ENCODE results near the gene MUC20.
"Not testable (repeated sequence)": the region's sequence is repeated elsewhere in the genome, so short reads cannot be mapped to it uniquely, and the experiment has no call there.

MUC20 gene, protein sequence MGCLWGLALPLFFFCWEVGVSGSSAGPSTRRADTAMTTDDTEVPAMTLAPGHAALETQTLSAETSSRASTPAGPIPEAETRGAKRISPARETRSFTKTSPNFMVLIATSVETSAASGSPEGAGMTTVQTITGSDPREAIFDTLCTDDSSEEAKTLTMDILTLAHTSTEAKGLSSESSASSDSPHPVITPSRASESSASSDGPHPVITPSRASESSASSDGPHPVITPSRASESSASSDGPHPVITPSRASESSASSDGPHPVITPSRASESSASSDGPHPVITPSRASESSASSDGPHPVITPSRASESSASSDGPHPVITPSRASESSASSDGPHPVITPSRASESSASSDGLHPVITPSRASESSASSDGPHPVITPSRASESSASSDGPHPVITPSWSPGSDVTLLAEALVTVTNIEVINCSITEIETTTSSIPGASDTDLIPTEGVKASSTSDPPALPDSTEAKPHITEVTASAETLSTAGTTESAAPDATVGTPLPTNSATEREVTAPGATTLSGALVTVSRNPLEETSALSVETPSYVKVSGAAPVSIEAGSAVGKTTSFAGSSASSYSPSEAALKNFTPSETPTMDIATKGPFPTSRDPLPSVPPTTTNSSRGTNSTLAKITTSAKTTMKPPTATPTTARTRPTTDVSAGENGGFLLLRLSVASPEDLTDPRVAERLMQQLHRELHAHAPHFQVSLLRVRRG

DNA sequence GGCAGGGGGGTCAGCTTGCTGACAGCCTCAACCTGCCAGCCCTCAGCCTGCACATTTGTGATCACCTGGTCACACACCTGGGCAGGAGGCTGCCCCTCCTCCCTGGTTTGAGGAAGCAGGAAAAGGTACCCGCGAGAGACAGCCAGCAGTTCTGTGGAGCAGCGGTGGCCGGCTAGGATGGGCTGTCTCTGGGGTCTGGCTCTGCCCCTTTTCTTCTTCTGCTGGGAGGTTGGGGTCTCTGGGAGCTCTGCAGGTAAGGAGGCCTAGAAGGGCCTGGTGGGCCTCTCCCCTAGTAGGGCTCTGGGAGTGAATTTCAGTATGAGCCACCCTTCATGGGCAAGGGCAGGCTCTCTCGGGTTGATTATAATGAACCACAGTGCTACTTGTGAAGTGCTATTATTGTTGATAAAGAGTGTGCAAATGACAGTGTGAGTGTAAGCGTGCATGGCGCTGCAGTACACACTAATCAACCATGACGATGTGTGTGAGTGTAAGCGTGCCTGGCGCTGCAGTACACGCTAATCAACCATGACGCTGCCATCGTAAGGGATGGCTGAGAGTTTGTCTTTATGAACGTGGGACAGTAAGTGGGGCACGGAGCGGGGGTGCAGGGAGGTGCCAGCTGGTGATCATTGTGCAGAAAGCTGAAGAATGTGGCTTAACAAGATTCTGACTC lies at the start of gene MUC20:
Gene MUC20, plus strand, starts transcription at position 148 of the 676 bp plus-strand sequence. Its CDS starts 30 bp downstream, at position 178.
- not testable (repeated sequence) for DNase-seq

DNA sequence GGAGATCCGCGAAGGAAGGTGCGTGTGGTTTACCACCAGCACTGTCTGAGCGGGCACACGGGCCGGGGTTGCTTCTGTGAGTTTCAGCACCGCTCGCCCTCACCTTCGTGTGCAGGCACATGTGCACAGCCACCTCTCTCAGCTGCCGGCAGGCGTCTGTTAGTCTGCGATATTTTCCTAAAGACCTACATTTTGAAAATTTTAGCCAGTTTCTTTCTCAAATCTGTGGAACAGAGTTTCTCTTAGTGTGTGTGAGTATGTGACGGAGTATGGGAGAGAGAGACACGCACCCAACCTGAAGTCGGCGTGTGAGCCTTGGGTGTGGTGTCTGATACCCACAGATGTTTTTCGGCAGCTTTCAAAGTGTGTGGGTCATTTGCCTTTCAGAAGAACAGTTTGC lies 49.5 kb upstream of the MUC20 start:
- not testable (repeated sequence) for DNase-seq

DNA sequence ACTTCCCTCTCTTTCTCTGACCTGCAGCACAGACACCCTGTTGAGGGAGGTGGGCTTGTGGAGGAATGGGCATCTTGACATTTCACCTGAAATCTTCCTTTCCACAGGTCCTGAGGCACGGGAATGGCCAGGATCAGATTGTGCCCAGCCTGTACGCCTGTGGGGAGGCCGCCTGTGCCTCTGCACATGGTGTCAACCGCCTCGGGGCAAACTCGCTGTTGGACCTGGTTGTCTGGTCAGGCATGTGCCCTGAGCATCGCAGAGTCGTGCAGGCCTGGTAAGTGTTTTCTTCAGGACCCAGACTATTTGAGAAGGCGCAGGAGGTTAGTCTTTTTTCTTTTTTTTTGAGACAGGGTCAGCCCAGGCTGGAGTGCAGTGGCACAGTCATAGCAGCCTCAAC lies 47.1 kb upstream of the MUC20 start:
- not testable (repeated sequence) for DNase-seq

DNA sequence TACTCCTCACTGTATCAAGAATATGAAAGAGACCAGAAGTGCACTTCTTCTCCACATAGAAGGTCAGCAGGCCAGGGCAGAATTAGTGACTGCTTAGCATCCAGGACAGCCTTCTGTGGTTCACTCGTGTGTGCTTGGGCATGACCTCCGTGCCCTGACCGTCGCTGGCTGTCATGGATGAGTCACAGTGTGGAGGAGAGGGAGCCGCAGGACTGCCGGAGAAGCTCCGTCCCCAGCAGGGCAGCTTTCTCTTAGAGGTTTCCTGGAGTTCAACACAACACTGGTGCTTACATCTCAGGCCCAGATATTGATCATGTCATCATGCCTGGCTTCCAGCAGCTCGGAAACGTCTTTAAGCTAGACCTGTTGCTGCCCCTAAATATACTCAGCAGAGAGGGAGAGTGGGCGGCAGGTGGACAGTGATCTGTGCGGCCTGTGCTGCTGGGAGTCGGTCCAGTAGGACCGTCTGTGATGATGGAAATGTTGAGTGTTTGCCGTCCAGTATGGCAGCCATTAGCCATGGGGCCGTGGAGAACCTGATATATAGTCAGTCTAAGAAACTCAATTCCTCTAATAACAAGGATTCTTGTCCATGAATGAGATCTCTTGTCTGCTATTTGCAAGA lies 42.3 kb upstream of the MUC20 start:
- DNase-seq: not testable (repeated sequence)

DNA sequence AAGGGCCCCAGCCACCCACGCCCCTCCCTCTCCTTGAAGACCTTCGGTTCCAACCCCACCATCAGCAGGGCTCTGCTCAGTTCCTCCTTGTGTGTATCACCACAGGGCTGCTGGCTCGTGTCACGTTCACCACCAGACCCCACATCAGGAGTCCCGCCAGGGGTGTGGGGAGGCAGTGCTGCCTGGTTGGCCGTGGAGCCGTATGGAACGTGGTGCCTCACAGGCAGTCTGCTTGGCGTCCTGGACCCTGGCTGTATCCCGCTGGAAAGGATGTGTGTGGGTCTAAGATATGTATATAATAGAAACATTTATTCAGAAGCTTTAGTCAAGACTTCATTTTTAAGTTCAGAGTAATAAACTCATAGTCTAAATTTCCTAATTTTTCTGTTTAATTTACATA lies 40.1 kb upstream of the MUC20 start:
- not testable (repeated sequence) for DNase-seq

DNA sequence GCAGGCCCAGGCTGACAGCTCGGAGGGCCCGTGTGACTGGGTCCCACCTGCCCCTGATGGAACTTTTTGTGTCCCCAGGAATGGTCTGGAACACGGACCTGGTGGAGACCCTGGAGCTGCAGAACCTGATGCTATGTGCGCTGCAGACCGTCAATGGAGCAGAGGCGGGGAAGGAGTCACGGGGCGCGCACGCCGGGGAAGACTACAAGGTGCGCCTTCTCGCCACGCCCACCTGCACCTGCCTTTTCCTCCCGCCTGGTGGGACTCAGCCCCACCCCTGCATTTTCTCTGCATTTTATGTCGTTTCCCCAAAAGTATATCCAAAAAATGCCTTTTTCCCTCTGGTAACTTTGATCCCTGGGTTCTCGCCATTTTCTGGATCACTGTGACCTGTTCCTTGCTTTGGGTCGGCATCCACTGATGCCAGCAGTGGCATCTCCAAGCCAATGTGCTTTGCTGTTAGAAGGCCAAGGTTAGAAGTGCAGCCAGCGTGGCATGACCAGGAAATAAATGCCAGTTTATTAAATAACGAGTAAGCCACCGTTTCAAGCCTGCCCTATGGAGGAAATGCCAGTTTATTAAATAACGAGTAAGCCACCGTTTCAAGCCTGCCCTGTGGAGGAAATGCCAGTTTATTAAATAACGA lies 39.2 kb upstream of the MUC20 start:
- not testable (repeated sequence) for DNase-seq

DNA sequence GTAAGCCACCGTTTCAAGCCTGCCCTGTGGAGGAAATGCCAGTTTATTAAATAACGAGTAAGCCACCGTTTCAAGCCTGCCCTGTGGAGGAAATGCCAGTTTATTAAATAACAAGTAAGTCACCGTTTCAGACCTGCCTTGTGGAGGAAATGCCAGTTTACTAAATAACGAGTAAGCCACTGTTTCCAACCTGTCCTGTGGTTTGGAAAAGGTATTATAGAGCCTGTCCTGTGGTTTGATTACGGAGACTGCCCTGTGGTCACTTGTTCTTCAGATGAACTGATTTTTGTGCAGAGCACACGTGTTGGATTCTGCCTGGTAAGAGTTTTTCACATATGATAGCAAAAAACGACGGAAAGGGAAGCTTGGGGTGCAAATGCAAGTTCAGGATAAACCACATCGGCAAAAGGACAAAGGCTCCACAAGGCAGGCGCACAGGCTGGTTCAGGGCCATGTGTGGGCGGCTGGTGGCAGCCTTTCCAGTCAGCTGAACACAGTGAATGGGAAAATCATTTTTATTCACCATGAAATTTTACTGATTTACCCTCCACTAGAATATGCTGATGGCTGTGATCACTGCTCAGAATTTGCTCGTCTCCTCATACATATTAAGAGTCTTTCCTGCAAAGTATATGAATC lies 38.6 kb upstream of the MUC20 start:
- DNase-seq: not testable (repeated sequence)

DNA sequence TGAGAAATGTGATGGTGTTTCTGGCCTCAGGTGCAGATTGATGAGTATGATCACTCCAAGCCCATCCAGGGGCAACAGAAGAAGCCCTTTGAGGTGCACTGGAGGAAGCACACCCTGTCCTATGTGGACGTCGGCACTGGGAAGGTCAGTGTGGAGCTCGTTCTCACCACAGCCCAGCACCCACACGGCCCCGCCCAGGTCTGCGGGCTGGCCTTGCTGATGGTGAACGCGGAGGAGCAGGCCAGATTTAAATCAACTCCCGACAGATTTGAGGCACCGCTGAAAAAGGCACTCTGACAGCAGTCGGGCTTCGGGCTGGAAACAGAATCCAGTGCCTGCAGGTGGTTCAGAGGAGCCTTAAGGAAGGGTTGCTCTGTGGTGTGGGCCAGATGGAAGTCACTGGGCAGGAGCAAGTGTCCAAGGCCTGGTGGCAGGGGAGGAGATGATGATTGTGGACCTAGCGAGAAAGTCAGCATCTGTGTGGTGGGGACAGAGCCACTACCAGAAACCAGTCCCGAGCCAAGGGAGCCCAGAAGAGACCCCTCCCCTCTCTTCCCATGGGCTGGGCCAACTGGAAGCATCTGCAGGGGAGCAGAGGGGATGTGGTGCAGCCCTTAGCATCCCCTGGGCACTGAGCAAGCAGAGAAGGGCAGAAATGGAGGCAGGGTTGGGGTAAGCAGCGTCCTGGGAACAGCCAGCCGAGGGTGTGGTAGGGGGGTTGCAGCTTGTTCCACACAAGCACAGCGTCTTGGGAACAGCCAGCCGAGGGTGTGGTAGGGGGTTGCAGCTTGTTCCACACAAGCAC lies 36.9 kb upstream of the MUC20 start:
- DNase-seq: not testable (repeated sequence)

DNA sequence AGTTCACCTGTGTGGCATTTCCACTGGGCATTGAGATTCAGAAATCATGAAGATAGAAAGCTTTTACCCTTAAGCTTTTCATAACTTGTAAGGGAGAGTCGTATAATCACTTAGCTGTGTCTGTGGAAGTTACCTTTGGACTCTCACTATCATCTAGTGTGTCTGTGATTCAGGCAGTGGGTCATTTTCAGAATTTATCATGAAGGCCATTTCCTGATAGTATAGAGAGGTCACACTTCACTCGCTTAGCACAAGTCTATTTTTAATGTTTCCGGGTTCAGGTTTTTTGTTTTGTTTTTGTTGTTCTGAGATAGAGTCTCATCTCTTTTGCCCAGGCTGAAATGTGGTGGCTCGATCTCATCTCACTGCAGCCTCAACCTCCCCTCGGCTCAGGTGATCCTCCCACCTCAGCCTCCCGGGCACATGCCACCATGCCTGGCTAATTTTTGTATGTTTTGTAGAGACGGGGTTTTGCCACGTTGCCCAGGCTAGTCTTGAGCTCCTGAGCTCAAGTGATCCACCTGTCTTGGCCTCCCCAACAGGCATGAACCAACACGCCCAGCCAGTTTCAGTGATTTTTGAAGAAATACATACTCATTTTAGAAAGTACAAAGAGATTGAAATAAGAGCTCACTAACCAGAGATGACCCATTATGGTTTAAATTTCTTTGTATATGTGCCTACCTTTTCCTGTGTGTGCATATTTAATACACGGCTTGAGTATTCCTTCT lies 36.1 kb upstream of the MUC20 start:
- DNase-seq: not testable (repeated sequence)

DNA sequence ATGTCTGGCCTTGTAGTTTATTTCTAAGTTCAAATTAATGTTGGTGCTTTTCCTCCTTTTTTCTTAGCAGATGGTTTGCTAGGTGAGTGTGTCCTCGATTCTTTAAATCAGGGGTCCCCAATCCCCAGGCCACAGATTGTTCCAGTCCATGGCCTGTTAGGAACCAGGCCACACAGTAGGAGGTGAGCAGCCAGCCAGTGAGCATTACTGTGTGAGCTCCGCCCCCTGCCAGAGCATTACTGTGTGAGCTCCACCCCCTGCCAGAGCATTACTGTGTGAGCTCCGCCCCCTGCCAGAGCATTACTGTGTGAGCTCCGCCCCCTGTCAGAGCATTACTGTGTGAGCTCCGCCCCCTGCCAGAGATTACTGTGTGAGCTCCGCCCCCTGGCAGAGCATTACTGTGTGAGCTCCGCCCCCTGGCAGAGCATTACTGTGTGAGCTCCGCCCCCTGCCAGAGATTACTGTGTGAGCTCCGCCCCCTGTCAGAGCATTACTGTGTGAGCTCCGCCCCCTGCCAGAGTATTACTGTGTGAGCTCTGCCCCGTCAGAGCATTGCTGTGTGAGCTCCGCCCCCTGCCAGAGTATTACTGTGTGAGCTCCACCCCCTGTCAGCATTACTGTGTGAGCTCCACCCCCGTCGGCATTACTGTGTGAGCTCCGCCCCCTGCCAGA lies 34.1 kb upstream of the MUC20 start:
- DNase-seq: not testable (repeated sequence)

DNA sequence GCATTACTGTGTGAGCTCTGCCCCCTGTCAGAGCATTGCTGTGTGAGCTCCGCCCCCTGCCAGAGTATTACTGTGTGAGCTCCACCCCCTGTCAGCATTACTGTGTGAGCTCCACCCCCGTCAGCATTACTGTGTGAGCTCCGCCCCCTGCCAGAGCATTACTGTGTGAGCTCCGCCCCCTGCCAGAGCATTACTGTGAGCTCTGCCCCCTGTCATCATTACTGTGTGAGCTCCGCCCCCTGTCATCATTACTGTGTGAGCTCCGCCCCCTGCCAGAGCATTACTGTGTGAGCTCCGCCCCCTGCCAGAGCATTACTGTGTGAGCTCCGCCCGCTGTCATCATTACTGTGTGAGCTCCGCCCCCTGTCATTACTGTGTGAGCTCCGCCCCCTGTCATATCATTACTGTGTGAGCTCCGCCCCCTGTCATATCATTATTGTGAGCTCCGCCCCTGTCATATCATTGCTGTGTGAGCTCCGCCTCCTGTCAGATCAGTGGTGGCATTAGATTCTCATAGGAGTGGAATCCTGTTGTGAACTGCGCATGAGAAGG lies 33.5 kb upstream of the MUC20 start:
- not testable (repeated sequence) for DNase-seq

DNA sequence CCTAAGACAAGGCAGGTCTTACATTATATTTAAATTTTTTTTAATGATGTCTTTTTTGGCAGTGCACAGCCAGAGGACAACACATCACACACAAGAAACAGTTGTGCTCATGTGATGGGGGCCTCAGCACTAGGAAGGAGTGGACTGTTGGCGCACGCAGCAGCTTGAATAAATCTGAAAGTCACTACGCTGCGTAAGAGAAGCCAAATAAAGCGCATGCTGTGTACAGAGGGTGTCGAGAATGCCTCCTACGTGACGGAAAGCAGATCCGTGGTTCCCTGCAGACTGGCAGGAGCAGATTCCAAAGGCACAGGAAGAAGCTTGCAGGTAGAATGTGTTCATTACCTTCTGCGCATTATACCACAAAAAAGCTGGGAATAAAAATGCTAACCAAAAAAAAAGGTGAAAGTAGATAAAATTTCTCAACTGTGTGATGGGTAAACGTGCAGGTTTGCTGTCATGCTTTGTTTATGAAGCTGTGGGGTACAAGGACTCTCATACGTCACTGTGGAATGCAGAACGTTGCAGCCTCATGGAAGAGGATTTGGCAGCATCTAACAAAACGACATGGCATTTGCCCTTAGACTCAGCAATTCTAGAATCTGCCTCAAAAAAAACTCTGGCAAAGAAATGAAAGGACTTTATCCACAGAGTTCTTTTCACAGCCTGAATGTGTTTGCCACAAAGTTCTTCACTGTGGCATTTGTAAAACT lies 32.2 kb upstream of the MUC20 start:
- DNase-seq: not testable (repeated sequence)

DNA sequence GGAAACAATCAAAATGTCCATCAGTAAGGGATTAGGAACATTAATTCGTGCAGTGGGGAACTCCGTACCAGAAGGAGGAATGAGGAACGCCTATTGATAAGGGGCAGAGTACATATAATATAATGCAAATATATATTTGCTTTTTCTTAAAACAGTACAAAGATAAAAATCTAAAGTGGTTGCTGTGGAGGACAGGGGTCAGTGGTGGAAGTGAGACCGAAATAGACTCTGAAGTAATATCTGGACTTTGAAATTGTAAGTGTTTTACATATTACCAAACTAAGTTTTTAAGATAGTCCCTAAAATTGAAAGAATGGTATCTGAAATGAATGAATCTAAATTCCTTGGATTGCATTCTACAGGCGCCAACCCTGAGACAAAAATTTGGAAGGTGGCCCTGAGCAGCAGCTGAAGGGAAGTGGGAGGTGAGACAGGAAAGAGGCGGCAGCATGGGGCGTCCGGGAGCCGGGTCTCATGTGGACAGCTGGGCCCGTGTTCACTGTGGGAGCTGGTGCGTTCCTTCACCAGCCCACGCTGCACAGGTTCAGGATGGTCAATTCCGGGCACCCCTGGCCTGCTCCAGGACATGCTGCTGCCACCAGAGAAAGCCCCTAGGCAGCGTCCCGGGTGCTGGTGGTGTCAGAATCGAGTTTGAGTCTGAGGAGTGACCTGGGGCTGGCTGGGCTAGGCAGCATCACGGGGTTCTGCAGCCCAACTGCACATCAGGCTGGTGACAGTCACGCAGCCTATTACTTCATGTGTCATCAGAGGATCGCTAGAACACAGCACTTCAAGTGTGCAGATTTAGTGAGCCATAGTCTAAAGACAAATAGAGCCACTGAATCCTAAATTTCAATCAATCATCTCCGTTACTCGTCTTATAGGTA lies 31.4 kb upstream of the MUC20 start:
- not testable (repeated sequence) for DNase-seq

DNA sequence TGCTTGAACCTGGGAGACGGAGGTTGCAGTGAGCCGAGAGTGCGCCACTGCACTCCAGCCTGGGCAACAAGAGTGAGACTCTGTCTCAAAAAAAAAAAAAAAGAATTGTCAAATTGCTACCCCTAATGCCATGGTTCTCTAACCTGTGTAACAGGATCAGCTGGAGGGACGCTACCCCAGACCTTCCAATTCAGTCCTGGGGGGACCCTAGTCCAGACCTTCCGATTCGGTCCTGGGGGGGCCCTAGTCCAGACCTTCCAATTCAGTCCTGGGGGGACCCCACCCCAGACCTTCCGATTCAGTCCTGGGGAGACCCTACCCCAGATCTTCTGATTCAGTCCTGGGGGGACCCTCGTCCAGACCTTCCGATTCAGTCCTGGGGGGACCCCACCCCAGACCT lies 29.8 kb upstream of the MUC20 start:
- DNase-seq: no peak

DNA sequence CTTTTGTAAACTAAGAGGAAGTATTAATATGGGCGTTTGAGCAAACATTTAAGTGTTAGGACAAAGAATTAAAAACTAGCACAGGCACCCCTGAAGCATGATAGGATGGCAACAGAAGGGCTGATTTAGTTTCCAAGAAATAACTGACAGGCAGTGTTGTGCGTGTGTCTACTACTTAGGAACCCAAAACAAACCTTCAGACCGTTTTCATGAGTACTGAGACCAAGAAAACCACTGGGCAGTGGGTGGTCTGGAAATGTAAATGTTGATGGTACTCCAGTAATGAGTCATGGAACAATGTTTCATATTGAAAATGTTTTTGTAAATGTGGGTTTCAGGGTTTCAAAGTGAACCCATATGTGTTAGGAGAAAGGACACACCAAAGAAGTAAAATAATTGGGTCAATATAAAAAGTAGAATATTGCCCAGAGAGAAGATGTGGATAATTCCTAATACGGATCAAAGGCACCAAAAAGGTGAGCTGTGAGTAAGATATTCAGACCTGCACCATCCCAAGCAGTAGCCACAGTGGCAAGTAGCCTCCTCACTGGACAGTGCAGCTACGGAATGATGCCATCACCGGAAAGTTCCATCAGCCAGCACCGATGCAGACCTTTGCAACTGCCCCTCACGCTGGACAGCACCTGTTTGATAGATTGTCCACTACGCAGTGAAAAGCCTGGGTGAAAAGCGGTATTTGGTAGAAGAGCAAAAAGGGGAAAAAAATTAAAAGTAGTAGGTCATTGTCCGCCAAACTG lies 29.0 kb upstream of the MUC20 start:
- DNase-seq: not testable (repeated sequence)

DNA sequence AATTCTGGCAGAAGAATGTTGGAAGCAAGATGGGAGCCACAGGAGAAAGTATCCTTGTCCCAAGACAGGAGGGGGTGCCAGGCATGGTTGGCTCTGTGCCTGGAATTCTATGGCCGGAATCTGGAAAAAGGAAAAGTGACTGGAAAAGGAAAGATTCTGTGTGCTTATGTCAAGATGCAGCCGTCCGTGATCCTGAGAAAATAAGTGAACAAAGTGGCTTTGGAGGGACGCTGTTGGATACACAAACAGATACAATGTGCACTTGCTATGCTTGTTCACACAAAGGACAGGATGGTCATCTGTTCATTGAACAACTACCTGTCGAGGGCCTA lies 28.5 kb upstream of the MUC20 start:
- DNase-seq: no peak

DNA sequence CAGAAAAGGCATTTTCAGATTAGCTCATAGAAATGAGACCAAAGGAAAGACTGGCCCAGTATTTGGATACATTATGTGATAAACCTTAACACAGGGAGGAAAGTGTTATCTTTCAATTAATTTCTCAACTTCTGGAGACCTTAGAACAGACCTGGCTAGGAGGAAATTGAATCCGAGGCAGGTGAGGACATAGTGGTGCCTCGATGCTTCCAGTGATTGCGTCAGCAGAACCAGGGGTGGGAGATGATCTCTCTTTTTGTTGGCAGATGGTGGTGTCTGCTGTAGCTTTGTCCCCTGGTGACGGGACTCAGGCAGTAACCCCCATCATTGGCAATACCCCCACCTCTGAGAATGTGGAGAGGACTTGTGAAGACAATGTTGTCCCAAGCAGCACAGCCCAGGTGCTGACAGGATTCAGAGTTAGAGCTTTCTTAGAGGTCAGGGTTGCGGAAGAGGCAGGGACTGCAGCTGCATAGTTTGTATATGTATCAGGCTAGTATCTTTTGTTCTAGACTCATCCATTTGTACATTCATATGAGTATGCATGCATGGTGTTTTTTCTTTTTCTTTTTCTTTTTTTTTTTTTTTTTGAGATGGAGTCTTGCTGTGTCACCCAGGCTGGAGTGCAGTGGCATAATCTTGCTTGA lies 27.9 kb upstream of the MUC20 start:
- no peak for DNase-seq

Measured in DMS53 (cell line).